IPS-18c (cell line): ENCODE data around the gene NBPF1.
"Not testable (repeated sequence)": the region's sequence is repeated elsewhere in the genome, so short reads cannot be mapped to it uniquely, and the experiment has no call there.

Experiments
- H3K4me3 ChIP-seq: 2 replicates; pipeline ENCODE4 v1.7.0; 2013; ENCODE audit warnings: low read depth, mild to moderate bottlenecking, low read length, moderate library complexity; ENCODE audit not compliant: insufficient read depth
- H3K9me3 ChIP-seq: one replicate; pipeline ENCODE4 v1.6.1; 2013; ENCODE audit warnings: mild to moderate bottlenecking, low read length, moderate library complexity; ENCODE audit not compliant: control insufficient read depth, insufficient read depth

Gene NBPF1

DNA sequence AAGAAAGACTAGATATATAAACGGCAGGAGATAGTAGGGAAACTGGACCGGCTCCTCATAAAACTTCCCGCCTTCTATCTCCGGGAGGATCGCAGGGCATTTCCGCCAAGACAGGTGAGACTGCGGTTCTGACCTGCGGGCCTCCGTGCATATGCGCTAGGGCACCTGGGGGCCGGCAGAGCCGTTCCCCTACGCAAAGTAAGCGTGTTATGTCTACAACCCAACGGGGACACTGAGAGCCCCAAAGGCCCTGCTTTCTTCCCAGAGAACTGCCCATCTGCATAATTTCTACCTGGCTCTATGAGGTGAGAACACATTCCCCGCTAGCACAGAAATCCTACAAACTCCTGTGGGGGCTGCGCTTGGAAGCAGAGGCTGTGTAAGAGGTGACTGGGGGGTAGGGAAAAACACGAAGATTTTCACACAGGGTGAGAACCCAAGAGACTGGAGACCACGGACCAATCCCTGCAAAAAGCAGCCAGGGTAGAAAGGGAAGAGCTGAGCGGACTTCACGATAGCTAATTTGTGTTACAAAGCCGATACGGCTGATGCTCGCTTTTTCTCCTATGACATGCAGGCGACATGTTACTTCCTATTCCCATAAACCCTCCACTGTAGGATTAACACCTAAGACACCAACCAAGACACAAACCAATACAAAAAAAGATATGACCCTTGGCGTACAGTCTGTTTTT is 99.8 kb downstream of the NBPF1 start:
- peak overlapping the region; percentile 34; the same call in 1 of the 2 replicates for H3K4me3 ChIP-seq
- not testable (repeated sequence) for H3K9me3 ChIP-seq

DNA sequence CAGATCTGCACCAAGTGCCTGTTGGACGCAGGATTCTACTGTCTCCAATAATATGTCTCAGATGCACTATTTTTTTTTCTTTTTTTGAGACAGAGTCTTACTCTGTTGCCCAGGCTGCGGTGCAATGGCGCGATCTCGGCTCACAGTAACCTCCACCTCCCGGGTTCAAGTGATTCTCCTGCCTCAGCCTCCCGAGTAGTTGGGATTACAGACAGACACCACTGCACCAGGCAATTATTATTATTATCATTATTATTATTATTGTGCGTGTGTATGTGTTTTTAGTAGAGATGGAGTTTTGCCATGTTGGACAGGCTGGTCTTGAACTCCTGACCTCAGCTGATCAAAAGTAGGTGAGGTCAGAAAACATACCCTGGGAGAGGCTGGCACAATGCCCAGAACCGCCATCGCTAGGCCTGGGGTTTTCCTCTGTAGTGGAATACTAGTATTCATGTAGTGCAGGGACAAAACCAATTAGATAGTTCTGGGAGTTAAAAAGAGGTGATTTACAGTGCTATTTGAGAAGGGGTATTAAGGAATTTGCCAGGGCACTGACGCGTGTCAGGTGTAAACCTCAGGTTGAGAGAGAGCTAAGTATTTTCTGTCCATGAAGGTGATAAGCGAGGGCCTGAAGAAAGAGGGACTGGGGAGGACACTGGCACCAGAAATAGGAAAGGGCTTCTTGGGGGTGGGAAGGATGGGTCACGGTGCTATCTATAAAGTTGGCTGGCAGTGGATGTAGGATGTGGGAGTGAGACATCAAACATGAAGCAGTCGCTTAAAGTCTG is 100.5 kb downstream of the NBPF1 start:
- H3K9me3 ChIP-seq, H3K4me3 ChIP-seq: not testable (repeated sequence)
